Measurements from ENCODE around the gene SYT10. TPM values are rescaled to one million over a fixed set of nuclear protein-coding genes. Genes with fewer than 3 reads are reported as not detected.

The SYT10 gene, protein sequence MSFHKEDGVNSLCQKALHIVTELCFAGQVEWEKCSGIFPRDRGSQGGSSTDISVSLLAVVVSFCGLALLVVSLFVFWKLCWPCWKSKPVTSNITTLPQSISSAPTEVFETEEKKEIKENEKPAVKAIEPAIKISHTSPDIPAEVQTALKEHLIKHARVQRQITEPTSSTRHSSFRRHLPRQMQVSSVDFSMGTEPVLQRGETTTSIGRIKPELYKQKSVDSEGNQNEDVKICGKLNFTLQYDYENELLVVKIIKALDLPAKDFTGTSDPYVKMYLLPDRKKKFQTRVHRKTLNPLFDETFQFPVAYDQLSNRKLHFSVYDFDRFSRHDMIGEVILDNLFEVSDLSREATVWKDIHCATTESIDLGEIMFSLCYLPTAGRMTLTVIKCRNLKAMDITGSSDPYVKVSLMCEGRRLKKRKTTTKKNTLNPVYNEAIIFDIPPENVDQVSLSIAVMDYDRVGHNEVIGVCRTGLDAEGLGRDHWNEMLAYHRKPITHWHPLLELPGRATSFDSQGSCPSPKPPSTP
- polyA plus RNA-seq = not detected

DNA sequence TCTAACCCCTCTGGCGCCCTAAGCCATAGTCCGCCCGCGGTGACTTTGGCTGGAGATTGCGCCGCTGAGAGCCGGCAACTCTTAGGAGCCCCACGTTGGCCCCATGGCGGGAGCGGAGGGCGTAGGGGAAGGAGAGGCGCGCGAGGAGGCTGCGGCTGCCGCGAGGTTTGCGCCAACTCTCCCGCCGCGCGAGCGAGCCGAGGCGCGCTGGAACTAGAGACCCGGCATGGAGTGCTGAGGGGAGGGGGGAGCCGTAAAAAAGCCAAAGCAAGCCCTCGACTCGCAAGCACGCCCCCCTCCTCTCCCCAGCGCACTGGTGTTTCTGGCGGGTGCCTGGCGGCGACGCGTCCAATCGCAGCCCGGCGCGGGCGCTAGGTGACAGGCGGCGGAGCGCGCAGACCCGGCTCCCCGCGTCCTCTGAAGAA is at the start of gene SYT10:
SYT10 (minus strand) TSS at position 233 of the 425 bp plus-strand sequence. CDS start 297 bp downstream, outside the sequence.
- no peak for DNase-seq

DNA sequence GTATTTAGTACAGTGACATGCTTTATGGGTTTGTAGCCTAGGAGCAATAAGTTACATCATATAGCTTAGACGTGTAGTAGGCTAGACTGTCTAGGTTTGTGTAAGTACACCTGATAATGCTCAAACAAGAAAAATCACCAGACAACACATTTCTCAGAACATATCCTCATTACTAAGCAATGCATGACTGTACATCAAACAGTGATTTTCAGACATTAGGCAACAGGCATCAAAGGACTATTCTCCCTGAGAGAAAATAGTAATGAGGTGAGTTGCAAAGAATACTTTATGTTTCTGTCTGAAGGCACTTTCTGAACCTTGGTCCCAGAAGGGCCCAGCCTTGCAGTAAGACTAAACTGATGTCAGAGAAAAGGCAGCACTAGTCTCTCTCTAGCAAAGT is 48.4 kb upstream of the SYT10 start:
- peaks cover 0 to 4% (median 0%) of the 10 kb centered on the region in 3 donors for H3K36me3 Mint-ChIP-seq
- peaks cover 0 to 3% (median 0%) of the 10 kb centered on the region in 3 donors for H3K27me3 Mint-ChIP-seq (ENCODE audit: low read depth in 3 of 3)
- H3K9me3 Mint-ChIP-seq = peaks cover 3 to 31% (median 13%) of the 10 kb centered on the region in 6 donors
- no peak for DNase-seq
- H3K4me3 Mint-ChIP-seq = no peak overlapping the region
- no peak overlapping the region for H3K27ac Mint-ChIP-seq
- H3K4me1 Mint-ChIP-seq = no peaks in the 10 kb centered on the region

More for the DNA sequence above, at the start of gene SYT10:
- H3K27ac Mint-ChIP-seq = no peak within 1 kb of the TSS
- H3K4me1 Mint-ChIP-seq = peaks cover 0 to 1% of the 10 kb centered on the region in 2 donors
- peaks cover 7 to 8% (median 8%) of the 10 kb centered on the region in 3 donors for H3K27me3 Mint-ChIP-seq (ENCODE audit: low read depth in 3 of 3)
- peak within 1 kb of the TSS in 2 of 5 donors; percentile 14 to 46 for H3K4me3 Mint-ChIP-seq
- peaks cover 0 to 6% (median 0%) of the 10 kb centered on the region in 3 donors for H3K36me3 Mint-ChIP-seq
- H3K9me3 Mint-ChIP-seq = peaks cover 4 to 27% (median 15%) of the 10 kb centered on the region in 6 donors

DNA sequence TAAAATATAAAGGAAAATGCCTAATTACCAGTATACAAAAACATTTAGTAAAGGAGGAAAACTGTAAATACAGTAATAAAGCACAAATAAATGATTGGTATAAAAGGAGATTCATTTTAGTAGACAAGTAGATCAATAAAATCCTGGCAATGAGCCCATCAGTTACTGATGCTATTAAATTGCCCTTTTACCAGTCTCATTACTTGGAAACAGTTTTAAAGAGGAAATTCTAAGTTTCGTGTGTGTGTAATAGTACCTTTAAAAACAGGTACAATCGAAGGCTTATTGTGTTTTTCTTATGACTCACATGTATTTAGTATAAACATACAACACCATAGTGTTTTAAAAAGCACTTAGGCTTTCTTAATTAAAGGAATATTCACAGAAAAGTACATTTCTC is 46.4 kb upstream of the SYT10 start:
- Mint-ChIP-seq H3K27me3 (ENCODE audit: low read depth in 3 of 3) (peaks cover 0 to 3% (median 0%) of the 10 kb centered on the region in 3 donors), H3K27ac (no peak overlapping the region), H3K4me3 (no peak overlapping the region), H3K4me1 (no peaks in the 10 kb centered on the region), H3K9me3 (peaks cover 2 to 25% (median 9%) of the 10 kb centered on the region in 6 donors), H3K36me3 (no peaks in the 10 kb centered on the region)
- DNase-seq = no peak

DNA sequence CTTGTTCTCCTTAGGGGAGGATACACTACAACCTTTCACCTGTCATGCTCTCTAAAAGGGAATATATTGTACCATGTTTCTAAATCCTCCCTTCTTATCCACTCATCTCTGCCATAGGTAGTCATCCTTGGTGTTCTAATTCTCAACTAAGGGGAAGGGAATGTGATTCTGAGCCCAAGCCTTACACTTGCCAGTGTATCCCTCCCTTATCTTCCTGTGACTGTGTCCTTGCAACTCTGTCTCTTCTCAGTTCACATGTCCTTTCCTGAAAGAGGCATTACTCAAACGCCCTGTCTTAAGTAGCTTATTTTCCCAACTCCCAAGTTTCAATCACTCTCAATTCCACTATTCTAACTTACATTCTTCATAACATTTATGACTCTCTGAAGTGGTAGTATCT is 44.5 kb upstream of the SYT10 start:
- DNase-seq = no peak
- peaks cover 2 to 15% (median 4%) of the 10 kb centered on the region in 6 donors for H3K9me3 Mint-ChIP-seq
- no peaks in the 10 kb centered on the region for H3K27me3 Mint-ChIP-seq (ENCODE audit: low read depth in 3 of 3)
- no peak overlapping the region for H3K4me3 Mint-ChIP-seq
- H3K36me3 Mint-ChIP-seq = no peaks in the 10 kb centered on the region
- H3K27ac Mint-ChIP-seq = no peak overlapping the region
- no peaks in the 10 kb centered on the region for H3K4me1 Mint-ChIP-seq

DNA sequence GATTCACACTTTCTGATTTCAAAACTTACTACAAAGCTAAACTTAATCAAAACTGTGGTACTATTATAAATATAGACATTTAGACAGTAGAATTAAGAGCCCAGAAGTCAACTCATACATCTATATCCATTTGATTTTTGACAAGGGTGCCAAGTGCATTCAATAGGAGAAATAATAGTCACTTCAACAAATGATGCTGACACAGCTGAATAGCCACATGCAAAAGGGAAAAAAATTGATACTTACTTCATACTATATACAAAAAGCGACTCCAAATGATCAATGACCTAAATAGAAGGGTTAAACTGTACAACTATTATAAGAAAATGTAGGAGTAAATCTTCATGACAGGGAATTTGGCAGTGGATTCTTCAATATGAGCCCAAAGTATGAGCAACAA is 40.7 kb upstream of the SYT10 start:
- no peak for DNase-seq
- Mint-ChIP-seq H3K4me1 (no peaks in the 10 kb centered on the region), H3K4me3 (no peak overlapping the region), H3K27me3 (ENCODE audit: low read depth in 3 of 3) (no peaks in the 10 kb centered on the region), H3K9me3 (peaks cover 1 to 18% (median 11%) of the 10 kb centered on the region in 6 donors), H3K36me3 (no peaks in the 10 kb centered on the region), H3K27ac (no peak overlapping the region)

DNA sequence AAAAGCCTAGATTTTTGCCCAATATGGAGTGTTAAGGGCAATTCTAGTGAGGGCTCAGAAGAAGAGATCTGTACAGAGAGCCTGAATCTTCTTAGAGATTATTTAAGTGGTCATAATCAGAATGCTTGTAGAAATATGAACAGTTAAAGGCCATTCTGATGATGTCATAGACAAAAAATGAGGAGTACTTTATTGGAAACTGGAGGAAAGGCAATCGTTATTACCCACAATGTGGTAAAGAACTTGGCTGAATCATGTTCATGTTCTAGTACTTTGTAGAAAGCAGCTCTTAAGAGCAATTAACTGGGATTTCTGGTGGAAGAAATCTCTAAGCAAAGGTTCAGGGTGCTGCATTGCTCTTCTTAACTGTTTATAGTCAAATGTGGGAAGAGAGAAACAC is 36.4 kb upstream of the SYT10 start:
- Mint-ChIP-seq H3K4me3 (no peak overlapping the region), H3K27me3 (ENCODE audit: low read depth in 3 of 3) (no peaks in the 10 kb centered on the region), H3K9me3 (peaks cover 1 to 26% (median 7%) of the 10 kb centered on the region in 6 donors), H3K4me1 (no peaks in the 10 kb centered on the region), H3K36me3 (peaks cover 0 to 4% (median 0%) of the 10 kb centered on the region in 3 donors), H3K27ac (no peak overlapping the region)
- DNase-seq = no peak

DNA sequence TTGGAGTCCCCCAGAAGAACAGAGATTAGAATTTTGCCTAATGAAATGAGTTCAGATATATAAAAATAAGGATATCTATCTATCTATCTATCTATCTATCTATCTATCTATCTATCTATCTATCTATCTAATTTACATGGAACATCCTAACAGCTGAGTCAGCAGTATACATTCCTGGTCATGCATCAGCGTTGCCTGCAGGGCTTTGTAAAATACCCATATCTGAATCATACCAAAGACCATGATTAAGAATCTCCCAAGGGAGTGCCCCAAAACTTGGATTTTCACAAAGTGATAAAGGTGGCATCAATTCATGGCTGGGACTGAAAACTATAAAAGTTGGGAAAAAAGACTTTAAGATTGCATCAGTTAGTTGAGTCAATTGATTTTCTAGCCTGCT is 32.7 kb upstream of the SYT10 start:
- H3K9me3 Mint-ChIP-seq = peaks cover 1 to 26% (median 8%) of the 10 kb centered on the region in 6 donors
- no peak overlapping the region for H3K27ac Mint-ChIP-seq
- H3K36me3 Mint-ChIP-seq = peaks cover 0 to 4% (median 0%) of the 10 kb centered on the region in 3 donors
- H3K4me1 Mint-ChIP-seq = no peaks in the 10 kb centered on the region
- no peaks in the 10 kb centered on the region for H3K27me3 Mint-ChIP-seq (ENCODE audit: low read depth in 3 of 3)
- no peak overlapping the region for H3K4me3 Mint-ChIP-seq
- DNase-seq = no peak

DNA sequence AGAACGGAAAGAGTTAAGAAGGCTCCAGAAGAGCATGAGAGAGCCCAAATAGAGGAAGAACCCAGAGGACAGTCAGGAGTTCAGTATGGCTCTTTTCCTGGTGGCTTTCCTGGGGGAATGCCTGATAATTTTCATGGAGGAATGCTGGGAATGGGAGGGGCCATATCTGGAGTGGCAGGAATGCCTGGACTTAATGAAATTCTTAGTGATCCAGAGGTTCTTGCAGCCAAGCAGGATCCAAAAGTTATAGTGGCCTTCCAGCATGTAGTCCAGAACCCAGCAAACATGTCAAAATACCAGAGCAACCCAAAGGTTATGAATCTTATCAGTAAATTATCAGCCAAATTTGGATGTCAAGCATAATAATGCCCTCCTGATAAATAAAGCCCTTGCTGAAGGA is 15.5 kb upstream of the SYT10 start:
- Mint-ChIP-seq H3K36me3 (no peaks in the 10 kb centered on the region), H3K4me3 (no peak overlapping the region), H3K9me3 (peaks cover 1 to 17% (median 7%) of the 10 kb centered on the region in 6 donors), H3K27me3 (ENCODE audit: low read depth in 3 of 3) (peaks cover 0 to 1% (median 0%) of the 10 kb centered on the region in 3 donors), H3K27ac (no peak overlapping the region), H3K4me1 (no peaks in the 10 kb centered on the region)
- DNase-seq = no peak

DNA sequence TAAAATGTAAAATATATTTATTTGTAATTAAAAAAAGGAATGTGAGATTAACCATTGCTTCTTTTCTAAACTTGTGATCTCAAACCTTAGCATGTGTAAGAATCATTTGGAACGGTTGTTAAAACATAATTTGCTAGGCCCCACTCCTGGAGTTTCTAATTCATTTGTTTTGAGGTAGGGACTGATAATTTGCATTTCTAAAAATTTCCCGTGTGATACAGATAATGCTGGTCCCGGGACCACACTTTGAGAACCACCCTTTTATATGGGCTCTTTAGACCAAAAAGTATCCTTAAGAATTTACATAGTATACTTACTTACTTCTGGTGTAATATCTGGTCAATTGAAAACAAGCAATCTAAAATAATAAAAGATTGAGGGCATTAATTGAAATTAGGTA is 10.9 kb upstream of the SYT10 start:
- Mint-ChIP-seq H3K27ac (no peak overlapping the region), H3K27me3 (ENCODE audit: low read depth in 3 of 3) (no peaks in the 10 kb centered on the region), H3K36me3 (no peaks in the 10 kb centered on the region), H3K4me3 (no peak overlapping the region), H3K4me1 (no peaks in the 10 kb centered on the region), H3K9me3 (peaks cover 2 to 24% (median 6%) of the 10 kb centered on the region in 6 donors)
- no peak for DNase-seq

DNA sequence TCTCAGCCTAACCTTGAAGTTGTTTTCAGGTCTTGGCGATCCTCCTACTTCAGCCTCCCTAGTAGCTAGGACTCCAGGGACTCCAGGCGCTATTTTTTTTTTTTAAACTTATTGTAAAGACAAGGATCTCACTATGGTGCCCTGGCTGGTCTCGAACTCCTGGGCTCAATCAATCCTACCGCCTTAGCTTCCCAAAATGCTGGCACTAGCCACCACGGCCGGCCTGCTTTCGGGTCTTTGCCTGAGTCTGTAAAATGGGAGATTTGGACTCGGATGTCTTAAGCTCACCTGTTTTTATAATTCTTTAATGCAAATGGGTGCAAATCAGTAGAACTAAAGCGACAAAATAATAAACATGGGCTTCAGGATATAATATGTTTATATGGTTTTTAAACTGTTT is 858 bp upstream of the SYT10 start:
- H3K27me3 Mint-ChIP-seq (ENCODE audit: low read depth in 3 of 3) = peaks cover 7 to 8% (median 8%) of the 10 kb centered on the region in 3 donors
- peak overlapping the region in 1 of 5 donors; percentile 46 for H3K4me3 Mint-ChIP-seq
- H3K36me3 Mint-ChIP-seq = peaks cover 0 to 6% (median 0%) of the 10 kb centered on the region in 3 donors
- peaks cover 2 to 29% (median 15%) of the 10 kb centered on the region in 6 donors for H3K9me3 Mint-ChIP-seq
- H3K27ac Mint-ChIP-seq = no peak overlapping the region
- DNase-seq = no peak
- H3K4me1 Mint-ChIP-seq = peaks cover 0 to 1% of the 10 kb centered on the region in 2 donors

DNA sequence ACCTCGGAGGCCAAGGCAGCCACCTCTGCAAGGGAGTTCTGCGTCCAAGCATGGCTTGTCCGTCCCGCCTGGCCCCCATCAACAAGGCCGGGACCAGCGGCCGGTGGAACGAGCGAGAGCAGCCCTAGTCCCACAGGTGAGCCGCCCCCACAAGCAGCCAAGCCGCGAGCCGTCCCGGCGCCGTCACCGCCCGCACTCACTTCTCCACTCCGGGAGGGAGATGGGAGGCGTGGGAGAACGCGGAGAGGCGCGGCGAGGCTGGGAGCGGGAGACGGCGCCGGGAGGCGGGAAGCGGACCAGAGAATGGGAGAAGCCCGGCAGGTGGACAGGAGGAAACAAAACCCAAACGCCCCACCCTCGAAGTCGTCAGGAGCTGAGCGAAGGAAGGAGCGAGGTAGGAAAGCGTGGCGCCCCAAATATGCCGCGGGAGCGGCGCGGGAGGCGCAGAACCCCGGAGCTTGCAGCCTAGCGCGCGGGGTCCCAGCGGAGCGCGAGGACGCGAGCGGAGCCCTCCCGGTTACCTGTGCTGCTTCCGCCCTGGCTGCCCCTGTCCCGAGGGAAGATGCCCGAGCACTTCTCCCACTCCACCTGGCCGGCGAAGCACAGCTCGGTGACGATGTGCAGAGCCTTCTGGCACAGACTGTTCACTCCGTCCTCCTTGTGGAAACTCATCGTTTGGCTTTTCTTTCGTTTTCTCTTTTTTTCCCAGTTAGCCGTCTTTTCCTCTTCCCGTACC is 600 bp downstream of the SYT10 start:
- peaks cover 0 to 6% (median 0%) of the 10 kb centered on the region in 3 donors for H3K36me3 Mint-ChIP-seq
- H3K4me3 Mint-ChIP-seq = no peak overlapping the region
- H3K27ac Mint-ChIP-seq = no peak overlapping the region
- peaks cover 4 to 22% (median 12%) of the 10 kb centered on the region in 6 donors for H3K9me3 Mint-ChIP-seq
- H3K4me1 Mint-ChIP-seq = peaks cover 0 to 1% of the 10 kb centered on the region in 2 donors
- DNase-seq = no peak
- H3K27me3 Mint-ChIP-seq (ENCODE audit: low read depth in 3 of 3) = peaks cover 6 to 8% (median 7%) of the 10 kb centered on the region in 3 donors

DNA sequence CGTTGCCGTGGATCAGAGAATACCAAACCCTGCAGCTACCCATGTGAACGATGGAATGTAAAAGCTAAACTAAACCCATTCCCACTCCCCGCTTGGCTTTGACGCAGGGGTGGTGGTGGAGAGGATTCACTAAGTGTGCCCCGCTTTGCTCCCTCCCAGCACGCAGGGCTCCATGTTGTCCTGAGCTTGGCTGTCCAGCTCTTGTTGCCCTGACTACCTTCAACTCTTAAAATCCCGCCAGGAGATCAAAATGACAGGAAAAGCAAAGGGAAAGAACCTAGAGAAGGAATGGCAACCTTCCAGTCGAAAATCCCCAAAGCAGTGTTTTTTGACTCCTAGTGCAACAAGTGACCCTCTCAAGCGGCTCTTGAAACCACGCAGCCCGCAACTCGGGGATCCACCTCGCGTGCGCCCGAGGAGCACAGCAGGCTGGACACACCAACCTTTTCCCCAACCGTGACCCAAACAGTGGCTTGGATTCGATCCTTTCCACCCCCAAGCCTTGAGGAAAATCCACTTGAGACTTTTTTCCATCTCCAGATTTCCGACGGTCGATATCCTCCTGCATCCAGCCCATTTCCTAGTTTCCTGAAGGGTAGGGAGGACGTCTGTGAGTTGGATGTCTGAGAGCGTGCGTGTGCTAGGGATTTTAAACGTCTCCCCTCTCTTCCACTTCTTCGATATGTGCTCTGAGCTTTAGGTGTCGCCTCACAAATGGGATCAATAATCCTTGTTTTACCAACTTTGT is 1.4 kb downstream of the SYT10 start:
- Mint-ChIP-seq H3K4me1 (peaks cover 0 to 1% of the 10 kb centered on the region in 2 donors), H3K27ac (no peak overlapping the region), H3K27me3 (ENCODE audit: low read depth in 3 of 3) (peaks cover 4 to 8% (median 7%) of the 10 kb centered on the region in 3 donors), H3K4me3 (no peak overlapping the region), H3K9me3 (peaks cover 4 to 18% (median 9%) of the 10 kb centered on the region in 6 donors), H3K36me3 (peaks cover 0 to 5% (median 0%) of the 10 kb centered on the region in 3 donors)
- no peak for DNase-seq

DNA sequence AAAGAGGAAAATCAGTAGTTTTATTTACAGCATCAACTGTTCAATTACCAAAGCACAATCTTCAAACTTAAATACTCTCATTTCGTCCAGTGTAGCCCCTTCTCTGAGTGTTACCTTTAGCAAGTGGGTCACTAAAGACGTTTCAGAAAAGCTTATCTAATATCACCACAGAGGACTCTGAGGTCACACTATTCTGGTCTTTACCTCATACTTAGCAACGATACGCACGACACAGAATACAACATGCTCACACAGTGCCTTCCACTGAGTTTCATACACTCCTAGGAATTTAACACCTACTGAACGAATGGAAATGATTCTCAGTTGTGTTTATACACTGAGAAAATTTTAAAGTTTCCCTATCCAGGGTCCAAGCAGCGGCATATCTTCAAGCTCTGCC is 2.0 kb downstream of the SYT10 start:
- H3K27ac Mint-ChIP-seq = no peak overlapping the region
- peaks cover 0 to 3% (median 0%) of the 10 kb centered on the region in 3 donors for H3K36me3 Mint-ChIP-seq
- H3K4me3 Mint-ChIP-seq = no peak overlapping the region
- H3K9me3 Mint-ChIP-seq = peaks cover 1 to 15% (median 6%) of the 10 kb centered on the region in 6 donors
- peaks cover 0 to 1% of the 10 kb centered on the region in 2 donors for H3K4me1 Mint-ChIP-seq
- DNase-seq = no peak
- H3K27me3 Mint-ChIP-seq (ENCODE audit: low read depth in 3 of 3) = peaks cover 4 to 8% (median 7%) of the 10 kb centered on the region in 3 donors

Measured in immature natural killer cell (primary cell).